ENCODE measurements around the gene PEAK1.

The PEAK1 gene

GRCh38 chr15:77059786-77060361, 360.0 kb downstream of the PEAK1 start:
- peak in 1 of 14 donors; percentile 16 for DNase-seq

- no peak for DNase-seq
These were observed 361.4 kb downstream of the PEAK1 start for GRCh38 chr15:77058468-77058867.

DNA sequence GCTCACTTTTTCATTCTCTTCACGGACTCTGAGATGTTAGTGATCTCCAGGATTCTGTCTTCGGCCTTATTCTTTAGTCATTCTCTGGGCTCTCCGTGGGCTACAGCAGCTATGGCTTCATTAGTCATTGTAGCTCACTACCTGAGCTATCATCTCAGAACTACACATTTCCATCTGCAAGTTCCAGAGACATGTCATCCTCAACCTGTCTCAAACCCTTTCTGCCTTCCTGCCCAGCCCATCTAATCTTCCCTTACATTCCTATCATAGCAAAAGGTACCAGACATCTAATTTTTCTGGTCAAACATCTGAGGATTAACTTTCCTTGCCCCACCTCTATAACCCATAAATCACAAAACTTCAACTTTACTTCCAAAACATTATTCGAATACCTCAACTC, 362.2 kb downstream of the PEAK1 start:
- DNase-seq, result no peak

GRCh38 chr15:77057072-77057471, 362.8 kb downstream of the PEAK1 start:
- no peak for DNase-seq

- no peak for DNase-seq
These were observed 366.2 kb downstream of the PEAK1 start for GRCh38 chr15:77053709-77054108.

DNA sequence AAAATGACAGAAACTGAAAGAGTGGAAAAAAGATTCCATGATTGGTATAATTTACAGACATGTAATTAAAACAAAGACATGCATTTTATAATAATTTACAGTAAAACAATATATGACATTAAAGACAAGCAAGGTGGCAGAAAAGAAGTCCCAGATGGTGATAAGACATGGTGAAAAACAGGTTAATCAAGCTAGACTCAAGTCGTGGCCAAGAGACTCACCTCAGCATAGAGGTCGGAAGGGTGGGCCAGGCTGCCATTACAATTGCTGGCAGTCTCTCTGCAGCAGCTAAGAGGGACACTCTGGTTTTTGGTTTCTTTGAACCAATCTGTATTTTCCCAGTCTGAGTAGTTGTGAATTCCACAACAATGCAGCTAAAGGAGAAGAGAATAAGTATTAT, 367.3 kb downstream of the PEAK1 start:
- DNase-seq, result no peak
